Measurements from ENCODE around the gene MRPL10. TPM values are rescaled to one million over a fixed set of nuclear protein-coding genes. Genes with fewer than 3 reads are reported as not detected.

Gene MRPL10
- total RNA-seq, 2 experiments from 2014 or later: 59.7 to 60.9 TPM

DNA sequence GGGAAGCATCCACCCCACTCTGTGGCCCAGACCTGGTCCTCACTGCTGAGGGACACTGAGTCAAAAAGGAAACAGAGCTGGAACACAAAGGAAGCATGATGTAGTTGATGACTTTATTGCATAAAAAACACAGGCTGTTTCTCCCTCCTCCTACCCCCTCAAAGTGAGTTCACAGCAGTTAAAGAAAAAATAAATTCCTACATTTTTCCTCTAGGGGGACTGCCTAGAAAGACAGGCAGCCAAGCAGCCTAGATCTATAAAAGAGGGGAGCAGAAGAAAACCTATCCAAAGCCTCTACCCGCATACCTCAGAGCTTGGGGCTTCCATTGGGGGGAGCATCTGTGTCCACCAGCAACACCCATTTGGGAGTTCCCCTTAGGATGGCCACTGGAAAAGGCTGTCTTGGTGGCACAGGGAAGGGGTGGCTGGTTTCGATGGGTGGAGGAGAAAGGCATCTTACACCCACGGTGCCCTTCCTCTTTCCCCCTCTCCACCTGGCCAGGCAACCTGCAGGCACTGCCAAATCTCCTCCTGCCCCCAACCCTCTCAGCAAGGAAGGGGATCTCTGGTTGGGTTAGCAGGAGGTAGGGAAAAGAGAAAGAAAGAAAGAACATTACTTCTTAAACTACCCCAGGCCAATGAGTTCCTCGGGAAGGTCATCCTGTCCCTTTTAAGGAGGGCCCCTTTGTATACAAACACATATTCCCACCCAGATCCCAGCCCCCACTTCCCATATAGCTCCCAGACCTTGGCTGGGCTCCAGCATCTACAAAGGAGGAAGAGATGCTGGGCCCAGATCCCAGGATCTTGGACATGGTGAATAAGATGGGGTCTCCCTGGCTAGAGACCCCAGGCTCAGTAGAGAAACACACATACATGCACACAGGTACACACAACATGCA lies 13.7 kb upstream of the MRPL10 start:
- ChIA-PET CTCF (interaction anchor here (0.8 to 28.0 kb wide), 3 partner anchors 14 to 44 kb away, joined by 3 to 379 read pairs (median 3); partner anchors contain the start of gene SP2), POLR2A (no interaction called here)

DNA sequence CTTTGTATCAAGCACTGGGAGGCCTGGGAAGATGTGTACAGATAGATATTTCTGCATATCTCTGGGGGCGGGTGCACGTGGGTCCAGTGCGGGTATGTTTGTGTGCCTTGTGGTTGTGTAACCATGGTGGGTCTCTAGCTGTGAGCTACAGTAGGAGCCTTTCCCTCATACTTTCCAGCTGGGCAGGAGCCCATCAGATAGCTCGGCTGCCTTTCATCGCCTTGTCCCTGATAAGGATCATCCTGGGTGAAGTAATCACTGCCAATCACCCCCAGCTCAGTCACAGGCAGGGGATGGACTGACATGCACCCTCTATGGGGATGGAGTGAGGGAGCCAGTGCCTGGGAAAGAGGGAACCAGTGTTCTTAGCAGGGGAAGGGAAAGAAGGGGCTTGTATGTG lies 12.9 kb upstream of the MRPL10 start:
- CTCF ChIA-PET: interaction anchor here (1.3 to 28.0 kb wide), 2 partner anchors 15 to 45 kb away, joined by 3 to 379 read pairs; partner anchors contain the start of gene SP2
- POLR2A ChIA-PET: interaction anchor here (0.5 kb wide), 1 partner anchor 117 kb away, joined by 5 read pairs; no protein-coding TSS in a partner anchor

GRCh38 chr17:47843391-47843730 lies 12.0 kb upstream of the MRPL10 start:
- POLR2A ChIA-PET: no interaction called here
- CTCF ChIA-PET: interaction anchor here (1.3 to 28.0 kb wide), 2 partner anchors 46 to 62 kb away, joined by 4 to 379 read pairs; partner anchors contain the start of gene SP2

GRCh38 chr17:47841488-47842291 lies 10.3 kb upstream of the MRPL10 start:
- CTCF ChIA-PET: interaction anchor here (0.5 to 28.0 kb wide), 12 partner anchors 9 to 239 kb away, joined by 3 to 379 read pairs (median 4); partner anchors contain the start of genes CDK5RAP3, LRRC46, MRPL10 and SP2
- POLR2A ChIA-PET: interaction anchor here (0.5 to 1.6 kb wide), 4 partner anchors 36 to 55 kb away, joined by 3 to 13 read pairs (median 4); partner anchors contain the start of gene SP2

GRCh38 chr17:47840742-47841487 lies 9.6 kb upstream of the MRPL10 start, which contains the start of gene SCRN2:
Gene SCRN2, minus strand, starts transcription at chr17:47841273. Its CDS starts 430 bp downstream, at chr17:47840843.
- ChIA-PET CTCF (interaction anchor here (0.5 to 28.0 kb wide), 12 partner anchors 9 to 323 kb away, joined by 3 to 379 read pairs (median 4); partner anchors contain the start of genes CDK5RAP3, LRRC46, MRPL10 and SP2), POLR2A (interaction anchor here (0.9 to 1.6 kb wide), 3 partner anchors 47 to 55 kb away, joined by 3 to 13 read pairs (median 4); partner anchors contain the start of gene SP2)

DNA sequence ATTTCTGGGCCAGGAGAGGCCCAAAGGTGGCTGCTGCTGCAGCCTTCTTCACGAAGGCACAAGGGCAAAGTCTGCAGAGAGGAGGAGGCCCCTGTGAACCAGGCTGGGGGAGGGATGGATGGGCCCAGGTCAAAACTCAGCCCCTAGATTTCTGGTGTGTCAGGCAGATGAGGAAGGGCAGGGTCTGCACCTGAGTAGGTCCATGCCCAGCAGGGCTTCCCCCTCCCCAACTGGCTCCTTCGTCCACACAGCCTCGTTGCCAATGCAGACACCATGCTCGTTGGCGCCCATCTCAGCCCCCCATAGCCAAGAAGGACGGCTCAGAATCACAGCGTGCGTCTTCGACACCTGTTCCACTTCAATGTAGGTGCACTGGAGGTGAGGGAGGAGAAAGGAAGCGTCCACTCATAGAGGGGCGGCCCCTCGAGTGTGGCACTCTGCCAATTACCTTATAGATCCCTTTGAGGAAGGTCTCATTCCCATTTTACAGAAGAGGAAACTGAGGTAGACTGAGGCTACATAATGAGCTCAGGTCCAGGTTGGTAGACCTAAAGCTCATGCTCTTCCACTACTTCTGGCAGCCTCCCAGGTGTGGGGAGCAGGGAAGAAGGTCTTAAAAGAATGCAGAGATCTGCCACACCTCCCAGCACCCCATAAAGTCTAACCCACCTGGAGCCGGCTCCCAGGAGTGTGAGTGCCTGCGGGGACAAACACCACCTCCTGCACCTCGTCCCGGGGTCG lies 8.8 kb upstream of the MRPL10 start:
- POLR2A ChIA-PET: interaction anchor here (1.6 kb wide), 1 partner anchor 56 kb away, joined by 13 read pairs; the partner anchor contains the start of gene SP2
- CTCF ChIA-PET: interaction anchor here (0.5 to 28.0 kb wide), 6 partner anchors 8 to 322 kb away, joined by 3 to 379 read pairs (median 7); partner anchors contain the start of genes LRRC46, MRPL10, SP2 and SP6

GRCh38 chr17:47839071-47839470 lies 7.7 kb upstream of the MRPL10 start:
- POLR2A ChIA-PET: no interaction called here

DNA sequence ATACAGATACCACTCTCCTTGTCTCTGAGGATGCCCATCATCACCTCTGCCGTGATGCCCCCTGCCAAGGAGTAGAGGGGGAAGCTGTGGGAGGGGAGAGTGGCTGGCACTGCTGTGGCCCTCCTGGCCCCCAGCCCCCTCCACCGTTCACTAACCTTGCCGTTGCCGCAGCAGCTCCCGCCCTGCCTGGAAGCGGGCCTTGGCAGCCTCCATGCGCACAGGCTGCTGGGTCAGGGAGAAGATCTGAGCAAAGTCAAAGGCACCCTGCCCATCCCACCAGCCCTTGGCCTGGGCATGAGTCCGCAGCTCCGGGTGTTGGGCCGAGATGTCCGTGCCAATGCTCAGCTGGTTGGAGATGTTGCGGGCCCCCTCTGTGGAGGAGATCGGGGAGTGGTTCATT lies 7.3 kb upstream of the MRPL10 start:
- ChIA-PET CTCF (interaction anchor here (0.8 to 28.0 kb wide), 2 partner anchors 51 to 102 kb away, joined by 3 to 379 read pairs; partner anchors contain the start of genes PNPO and SP2), POLR2A (no interaction called here)

More at GRCh38 chr17:47839071-47839470, 7.7 kb upstream of the MRPL10 start:
- CTCF ChIA-PET: interaction anchor here (0.8 to 28.0 kb wide), 2 partner anchors 50 to 102 kb away, joined by 3 to 379 read pairs; partner anchors contain the start of genes PNPO and SP2

GRCh38 chr17:47837401-47838039 lies 6.2 kb upstream of the MRPL10 start:
- POLR2A ChIA-PET: no interaction called here

GRCh38 chr17:47836601-47837000 lies 5.3 kb upstream of the MRPL10 start:
- ChIA-PET POLR2A (no interaction called here), CTCF (interaction anchor here (1.2 to 28.0 kb wide), 3 partner anchors 8 to 53 kb away, joined by 3 to 379 read pairs (median 3); partner anchors contain the start of gene SP2)

More at GRCh38 chr17:47837401-47838039, 6.2 kb upstream of the MRPL10 start:
- CTCF ChIA-PET: interaction anchor here (1.2 to 28.0 kb wide), 3 partner anchors 9 to 66 kb away, joined by 3 to 379 read pairs (median 3); partner anchors contain the start of gene SP2

DNA sequence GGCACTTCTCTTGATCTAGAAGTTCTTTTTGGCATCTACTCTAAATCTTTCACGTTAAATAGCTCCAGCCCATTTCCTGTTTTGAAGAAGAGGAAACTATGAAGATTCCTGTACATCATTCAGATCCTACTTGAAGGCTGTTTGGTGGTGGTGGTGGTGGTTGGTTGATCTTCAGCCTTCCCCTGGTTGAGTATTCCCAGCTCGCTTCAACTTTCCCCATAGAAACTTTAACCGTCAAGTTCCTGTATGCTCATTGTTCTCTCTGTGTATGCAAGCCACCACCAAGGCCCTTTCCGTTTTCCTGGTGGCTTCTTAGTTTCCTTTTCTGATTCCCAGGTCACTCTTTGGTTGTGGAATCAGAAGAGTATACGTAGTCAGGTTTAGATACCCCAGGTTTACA lies 3.4 kb upstream of the MRPL10 start:
- POLR2A ChIA-PET: no interaction called here
- CTCF ChIA-PET: interaction anchor here (28.0 kb wide), 1 partner anchor 55 kb away, joined by 379 read pairs; the partner anchor contains the start of gene SP2

DNA sequence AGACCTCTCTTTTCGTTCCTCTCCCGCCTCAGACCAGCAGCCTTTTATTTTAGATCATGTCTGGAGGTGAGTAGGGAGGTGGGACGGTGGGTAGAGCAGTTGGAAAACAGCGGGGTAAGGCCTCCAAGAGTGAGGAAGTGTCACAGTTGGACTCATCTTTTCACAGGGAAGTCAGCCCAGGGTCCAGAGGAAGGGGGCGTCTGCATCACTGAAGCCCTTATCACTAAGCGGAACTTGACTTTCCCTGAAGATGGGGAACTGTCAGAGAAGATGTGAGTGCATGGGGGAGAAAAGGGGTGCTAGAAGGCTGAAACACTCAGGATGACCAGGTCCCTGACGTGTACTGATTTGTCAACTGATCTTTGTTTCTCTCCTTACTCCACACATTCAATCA lies 590 bp upstream of the MRPL10 start:
- ChIA-PET CTCF (interaction anchor here (1.5 to 2.0 kb wide), 3 partner anchors 9 to 58 kb away, joined by 8 read pairs; partner anchors contain the start of genes OSBPL7 and SCRN2), POLR2A (interaction anchor here (0.7 to 1.9 kb wide), 3 partner anchors 11 to 112 kb away, joined by 4 to 8 read pairs (median 5); partner anchors contain the start of genes OSBPL7 and SP2)

GRCh38 chr17:47830396-47831002 lies 842 bp downstream of the MRPL10 start:
- CTCF ChIA-PET: interaction anchor here (1.5 kb wide), 3 partner anchors 9 to 62 kb away, joined by 3 to 8 read pairs (median 8); partner anchors contain the start of gene OSBPL7

DNA sequence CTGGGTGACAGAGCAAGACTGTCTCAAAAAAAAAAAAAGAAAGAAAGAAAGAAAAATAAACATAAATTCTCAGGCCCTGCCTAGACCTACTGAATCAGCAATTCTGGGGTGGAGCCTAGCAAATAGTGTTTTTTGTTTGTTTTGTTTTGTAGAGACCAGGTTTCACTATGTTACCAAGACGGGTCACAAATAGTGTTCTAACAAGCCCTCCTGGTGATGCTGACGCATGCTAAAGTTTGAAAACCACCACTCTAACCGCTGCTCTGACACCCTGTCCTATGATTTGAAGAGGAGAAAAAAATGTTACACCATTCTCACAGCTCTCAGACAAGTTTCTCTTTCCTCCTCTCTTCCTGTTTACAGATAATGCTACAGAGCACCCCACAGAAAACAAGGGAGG lies 1.5 kb downstream of the MRPL10 start:
- ChIA-PET POLR2A (interaction anchor here (0.8 to 1.9 kb wide), 2 partner anchors 8 to 66 kb away, joined by 4 to 8 read pairs; partner anchors contain the start of genes OSBPL7 and SP2), CTCF (interaction anchor here (0.6 kb wide), 1 partner anchor 141 kb away, joined by 3 read pairs; the partner anchor contains the start of gene CDK5RAP3)

More at GRCh38 chr17:47830396-47831002, 842 bp downstream of the MRPL10 start:
- POLR2A ChIA-PET: interaction anchor here (1.6 to 1.9 kb wide), 2 partner anchors 9 to 65 kb away, joined by 5 to 8 read pairs; partner anchors contain the start of genes OSBPL7 and SP2

GRCh38 chr17:47823519-47823918 lies 7.8 kb downstream of the MRPL10 start:
- ChIA-PET CTCF (no interaction called here), POLR2A (no interaction called here)

DNA sequence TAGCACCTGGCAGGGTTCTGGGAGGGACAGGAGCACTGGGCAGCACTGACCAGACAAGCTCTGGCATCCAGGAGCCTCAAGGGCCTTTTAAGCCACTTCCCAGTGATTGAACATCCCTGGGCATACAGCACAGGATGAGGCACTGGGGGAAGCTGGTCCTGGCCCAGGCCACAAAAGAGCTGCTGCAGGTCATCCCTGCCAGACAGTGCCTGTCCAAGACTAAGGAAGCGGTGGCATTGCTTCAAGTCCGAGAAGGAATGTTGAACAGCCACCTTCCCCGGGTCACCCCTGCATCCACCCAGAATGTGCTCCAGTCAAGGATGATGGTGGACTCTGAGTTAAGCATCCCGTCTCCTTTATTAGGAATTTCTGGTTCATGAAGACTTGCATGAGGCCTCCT lies 8.6 kb downstream of the MRPL10 start:
- ChIA-PET POLR2A (no interaction called here), CTCF (interaction anchor here (0.8 to 2.6 kb wide), 4 partner anchors 13 to 557 kb away, joined by 3 to 11 read pairs (median 3); partner anchors contain the start of gene CDK5RAP3)
